Breast epithelium (tissue), 4 donors: ENCODE results near the gene ARF1. TPM values are rescaled to one million over a fixed set of nuclear protein-coding genes. Genes with fewer than 3 reads are reported as not detected.

Experiments
- DNase-seq, 2 donors: peaks; one replicate each; pipeline ENCODE4 v3.0.0-alpha.2; 2019; ENCODE audit warnings: low spot score in 2 of 2
- H3K27ac ChIP-seq, 2 donors: fragments of 200-600 bp; sonication (generic) in 1 of 2; one replicate each; pipeline ENCODE4 v1.5.1; 2016 to 2019; ENCODE audit warnings: mild to moderate bottlenecking in 1 of 2
- H3K27me3 ChIP-seq, 2 donors: fragments of 200-600 bp; sonication (generic) in 1 of 2; one replicate each; pipeline versions ENCODE4 v1.5.1 to v1.6.0; 2017 to 2019; ENCODE audit warnings: control low read depth in 1 of 2, mild to moderate bottlenecking in 1 of 2
- H3K36me3 ChIP-seq: fragments of 200-600 bp; one replicate; pipeline ENCODE4 v1.5.1; 2019
- H3K4me1 ChIP-seq, 2 donors: fragments of 200-600 bp; sonication (generic); one replicate each; pipeline ENCODE4 v1.5.1; 2016 to 2019; ENCODE audit warnings: control low read depth in 1 of 2
- H3K4me3 ChIP-seq, 3 donors: fragments of 200-600 bp; sonication (generic); 1 replicate in 2 of 3; 2 replicates in 1 of 3; pipeline ENCODE4 v1.5.1; 2016 to 2019; ENCODE audit warnings: mild to moderate bottlenecking in 3 of 3, moderate library complexity in 2 of 3
- H3K9me3 ChIP-seq, 2 donors: fragments of 200-600 bp; sonication (generic) in 1 of 2; one replicate each; pipeline ENCODE4 v1.5.1; 2016 to 2019; ENCODE audit warnings: control low read depth in 1 of 2
- POLR2A ChIP-seq: fragments of 450-650 bp; IDR thresholded peaks from one replicate; pipeline ENCODE4 v1.6.1; 2016; ENCODE audit warnings: antibody characterized with exemption, mild to moderate bottlenecking, moderate library complexity
- POLR2AphosphoS5 ChIP-seq, 3 donors: sonication (generic); formaldehyde crosslinking; IDR thresholded peaks; one replicate each; pipeline ENCODE4 v1.6.1; 2017; ENCODE audit warnings: antibody characterized with exemption in 3 of 3
- intact Hi-C: fragments of 100-400 bp; cut with DNase I; formaldehyde crosslinking; loops from one replicate; pipeline ENCODE4 v1.15.1; 2023; ENCODE audit warnings: low total_unique reads
- total RNA-seq, 3 donors: library from RNA; depleted of rRNA; stranded (reverse); fragments of >200 nt; gene quantifications; one replicate each; pipeline ENCODE4 v1.1.0, GENCODE V29; 2016
- TF ChIP-seq, protein P1 (sequence below), 3 donors: fragments of 450-650 bp; IDR thresholded peaks; one replicate each; pipeline ENCODE4 v1.5.1; 2016 to 2017; ENCODE audit warnings: antibody characterized with exemption in 3 of 3, mild to moderate bottlenecking in 3 of 3, moderate library complexity in 3 of 3

ARF1 gene
- total RNA-seq, 3 donors from 2014 or later: 263 to 295 (median 292) TPM

DNA sequence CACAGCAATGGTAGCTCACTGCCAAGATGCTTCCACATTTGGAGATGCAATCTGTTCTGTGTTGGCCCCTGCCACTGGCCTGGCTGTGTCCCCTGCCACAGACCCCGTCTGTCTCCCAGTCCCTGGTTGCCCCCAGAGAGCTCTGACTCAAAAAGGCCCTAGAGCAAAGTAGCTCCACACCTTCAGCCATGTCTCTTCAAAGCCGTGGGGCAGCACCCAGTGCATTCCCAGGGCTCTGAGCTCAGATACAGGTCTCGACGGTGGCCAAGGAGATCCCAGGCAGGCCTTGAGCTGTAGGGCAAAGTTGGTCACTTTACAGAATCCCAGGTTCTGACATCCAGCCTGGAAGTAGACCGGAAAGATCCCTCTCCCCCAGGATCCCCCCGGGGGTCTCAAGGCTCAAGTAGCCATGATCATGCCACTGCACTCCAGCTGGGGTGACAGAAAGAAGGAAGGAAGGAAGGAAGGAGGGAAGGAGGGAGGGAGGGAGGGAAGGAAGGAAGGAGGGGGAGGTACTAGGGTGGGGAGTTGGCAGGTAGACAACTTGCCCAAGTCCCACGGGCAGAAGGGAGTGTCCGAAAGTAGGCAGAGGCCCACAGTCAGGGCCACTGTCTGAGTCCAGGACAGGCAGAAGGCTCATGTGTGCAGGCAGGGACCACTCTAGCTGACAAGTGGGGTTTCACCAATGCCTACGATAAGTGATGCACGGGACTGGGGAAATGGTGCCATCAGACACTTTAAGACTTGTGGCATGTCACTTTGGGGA, 4.8 kb upstream of the ARF1 start:
- TF ChIP-seq, protein P1, sequence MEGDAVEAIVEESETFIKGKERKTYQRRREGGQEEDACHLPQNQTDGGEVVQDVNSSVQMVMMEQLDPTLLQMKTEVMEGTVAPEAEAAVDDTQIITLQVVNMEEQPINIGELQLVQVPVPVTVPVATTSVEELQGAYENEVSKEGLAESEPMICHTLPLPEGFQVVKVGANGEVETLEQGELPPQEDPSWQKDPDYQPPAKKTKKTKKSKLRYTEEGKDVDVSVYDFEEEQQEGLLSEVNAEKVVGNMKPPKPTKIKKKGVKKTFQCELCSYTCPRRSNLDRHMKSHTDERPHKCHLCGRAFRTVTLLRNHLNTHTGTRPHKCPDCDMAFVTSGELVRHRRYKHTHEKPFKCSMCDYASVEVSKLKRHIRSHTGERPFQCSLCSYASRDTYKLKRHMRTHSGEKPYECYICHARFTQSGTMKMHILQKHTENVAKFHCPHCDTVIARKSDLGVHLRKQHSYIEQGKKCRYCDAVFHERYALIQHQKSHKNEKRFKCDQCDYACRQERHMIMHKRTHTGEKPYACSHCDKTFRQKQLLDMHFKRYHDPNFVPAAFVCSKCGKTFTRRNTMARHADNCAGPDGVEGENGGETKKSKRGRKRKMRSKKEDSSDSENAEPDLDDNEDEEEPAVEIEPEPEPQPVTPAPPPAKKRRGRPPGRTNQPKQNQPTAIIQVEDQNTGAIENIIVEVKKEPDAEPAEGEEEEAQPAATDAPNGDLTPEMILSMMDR (IDR thresholded peaks at IDR 0.05): no peak
- TF ChIP-seq POLR2AphosphoS5 (IDR thresholded peaks at IDR 0.05) (no peak), POLR2A (no peak)
- intact Hi-C loops: loop anchor here (2.0 kb wide), 1 partner anchor 35 kb away; no protein-coding TSS in a partner anchor
- Histone ChIP-seq H3K27me3 (no peaks in the 10 kb centered on the region), H3K4me3 (no peak overlapping the region), H3K36me3 (no peaks in the 10 kb centered on the region), H3K27ac (no peak overlapping the region), H3K4me1 (peaks cover 3 to 9% of the 10 kb centered on the region in 2 donors), H3K9me3 (no peaks in the 10 kb centered on the region)
- no peak for DNase-seq

- TF ChIP-seq POLR2A: no peak
- TF ChIP-seq, protein P1 (IDR thresholded peaks at IDR 0.05): no peak
- TF ChIP-seq POLR2AphosphoS5 (IDR thresholded peaks at IDR 0.05): no peak
- Histone ChIP-seq H3K4me3 (no peak overlapping the region), H3K27me3 (no peaks in the 10 kb centered on the region), H3K9me3 (no peaks in the 10 kb centered on the region), H3K27ac (no peak overlapping the region), H3K36me3 (no peaks in the 10 kb centered on the region), H3K4me1 (peaks cover 3 to 9% of the 10 kb centered on the region in 2 donors)
- DNase-seq: no peak
- intact Hi-C loops: loop anchor here (2.0 kb wide), 1 partner anchor 34 kb away; no protein-coding TSS in a partner anchor
Observed at GRCh38 chr1:228079013-228079412, 3.5 kb upstream of the ARF1 start.

GRCh38 chr1:228079601-228080263, 2.8 kb upstream of the ARF1 start:
- no peaks in the 10 kb centered on the region for H3K9me3 ChIP-seq
- no peak for TF ChIP-seq POLR2A
- TF ChIP-seq POLR2AphosphoS5 (IDR thresholded peaks at IDR 0.05): no peak
- TF ChIP-seq, protein P1 (IDR thresholded peaks at IDR 0.05): no peak
- peaks cover 3 to 10% of the 10 kb centered on the region in 2 donors for H3K4me1 ChIP-seq
- no peaks in the 10 kb centered on the region for H3K27me3 ChIP-seq
- no peaks in the 10 kb centered on the region for H3K36me3 ChIP-seq
- intact Hi-C loops: loop anchor here (2.0 to 10.0 kb wide), 2 partner anchors 33 to 195 kb away; no protein-coding TSS in a partner anchor
- H3K27ac ChIP-seq: no peak overlapping the region
- H3K4me3 ChIP-seq: no peak overlapping the region
- peak in 1 of 2 donors; percentile 44 for DNase-seq

DNA sequence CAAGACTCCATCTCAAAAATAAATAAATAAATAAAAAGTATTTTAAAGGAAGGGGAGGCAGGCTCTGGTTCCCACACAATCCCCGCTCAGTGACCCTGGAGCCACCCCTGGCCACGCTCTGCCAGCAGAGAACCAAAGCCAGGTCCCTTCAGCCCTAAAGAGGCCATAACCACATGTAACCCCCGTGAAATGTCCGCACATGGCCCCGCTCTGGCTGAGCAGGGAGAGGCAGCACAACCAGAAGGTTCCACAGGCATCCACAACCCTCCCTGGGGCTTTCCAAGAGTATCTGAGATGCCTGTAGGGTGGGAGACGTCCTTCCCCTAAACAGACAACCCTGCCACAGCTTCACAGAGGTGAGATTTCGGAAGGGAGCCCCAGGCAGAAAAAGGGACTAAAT, 1.4 kb upstream of the ARF1 start:
- Histone ChIP-seq H3K27ac (peak overlapping the region in 1 of 2 donors; percentile 98), H3K27me3 (no peaks in the 10 kb centered on the region), H3K4me3 (peak overlapping the region; percentile 79 to 100 (median 100)), H3K9me3 (no peaks in the 10 kb centered on the region), H3K36me3 (no peaks in the 10 kb centered on the region), H3K4me1 (peaks cover 5 to 22% of the 10 kb centered on the region in 2 donors)
- intact Hi-C loops: loop anchor here (10.0 kb wide), 1 partner anchor 194 kb away; no protein-coding TSS in a partner anchor
- peak in 1 of 2 donors; percentile 34 for DNase-seq
- TF ChIP-seq POLR2AphosphoS5 (IDR thresholded peaks at IDR 0.05) (no peak), POLR2A (no peak)
- TF ChIP-seq, protein P1 (IDR thresholded peaks at IDR 0.05): no peak
